HG03354 (cell line): ENCODE results near the gene TRIM31.
"Not testable (repeated sequence)": the region's sequence is repeated elsewhere in the genome, so short reads cannot be mapped to it uniquely, and the experiment has no call there.

Experiments used
- ATAC-seq: cut with Tn5 transposase; IDR thresholded peaks from one replicate; pipeline ENCODE4 v1.9.1; 2021; ENCODE audit warnings: mild to moderate bottlenecking; ENCODE audit not compliant: unreplicated experiment, poor library complexity, severe bottlenecking

Gene TRIM31

DNA sequence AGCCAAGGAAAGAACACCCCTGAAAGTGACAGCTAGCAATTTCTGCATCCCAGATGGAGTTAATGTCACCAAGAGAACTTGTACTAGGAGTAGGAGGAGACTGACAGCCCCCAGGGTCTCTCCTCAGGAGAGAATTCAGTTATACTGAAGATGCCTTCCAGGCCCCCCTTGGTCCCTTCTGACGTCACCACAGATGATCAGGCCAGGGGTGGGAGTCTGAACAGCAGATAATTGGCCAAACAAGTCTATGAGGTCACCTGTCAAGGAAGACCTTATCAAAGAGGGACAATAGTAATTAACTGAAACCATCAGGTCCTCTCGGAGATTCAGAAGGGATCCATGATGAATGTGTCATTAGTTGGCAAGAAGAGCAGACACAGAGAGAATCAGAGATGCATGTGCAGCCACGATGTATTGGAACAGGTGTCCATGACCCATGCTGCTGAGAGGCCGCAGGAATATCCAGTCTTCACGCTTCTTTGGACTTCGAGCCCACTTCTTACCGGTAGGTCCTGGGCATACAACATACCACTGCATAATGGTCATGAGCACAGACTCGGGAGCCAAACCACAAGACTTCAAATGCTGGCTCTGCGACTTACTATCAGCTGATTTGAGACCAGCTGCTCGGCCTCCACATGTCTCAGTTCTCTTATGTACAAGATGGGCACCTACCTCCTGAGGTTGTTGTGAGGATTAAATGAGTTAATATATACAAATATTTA lies 37.9 kb upstream of the TRIM31 start:
- ATAC-seq, result no peak

DNA sequence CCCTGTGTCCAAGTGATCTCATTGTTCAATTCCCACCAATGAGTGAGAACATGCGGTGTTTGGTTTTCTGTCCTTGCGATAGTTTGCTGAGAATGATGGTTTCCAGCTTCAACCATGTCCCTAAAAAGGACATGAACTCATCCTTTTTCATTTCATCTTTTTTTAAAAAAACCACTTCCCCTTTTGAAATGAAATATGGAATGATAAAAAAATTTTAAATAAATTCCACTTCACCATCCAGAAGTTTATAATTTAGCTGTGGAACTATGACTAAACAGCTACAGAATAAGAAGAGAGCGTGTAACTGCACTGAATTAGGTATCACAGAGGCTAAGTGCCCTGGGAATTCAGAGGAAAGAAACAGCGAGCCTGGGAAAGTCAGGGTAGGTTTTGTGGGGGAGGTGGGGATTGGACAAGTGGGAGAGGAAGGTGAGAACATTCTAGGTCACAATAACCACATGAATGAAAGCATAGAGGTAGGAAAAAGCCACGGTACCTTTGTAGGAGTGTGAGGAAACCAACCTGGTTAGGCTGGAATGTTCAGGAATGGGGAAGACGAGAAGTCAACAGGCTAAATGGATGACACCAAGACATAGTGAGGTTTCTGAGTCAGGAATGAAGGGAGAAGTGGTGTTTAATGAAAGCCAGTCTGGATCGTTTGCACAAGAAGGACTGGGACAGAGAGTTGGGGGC lies 37.1 kb upstream of the TRIM31 start:
- ATAC-seq, result no peak

DNA sequence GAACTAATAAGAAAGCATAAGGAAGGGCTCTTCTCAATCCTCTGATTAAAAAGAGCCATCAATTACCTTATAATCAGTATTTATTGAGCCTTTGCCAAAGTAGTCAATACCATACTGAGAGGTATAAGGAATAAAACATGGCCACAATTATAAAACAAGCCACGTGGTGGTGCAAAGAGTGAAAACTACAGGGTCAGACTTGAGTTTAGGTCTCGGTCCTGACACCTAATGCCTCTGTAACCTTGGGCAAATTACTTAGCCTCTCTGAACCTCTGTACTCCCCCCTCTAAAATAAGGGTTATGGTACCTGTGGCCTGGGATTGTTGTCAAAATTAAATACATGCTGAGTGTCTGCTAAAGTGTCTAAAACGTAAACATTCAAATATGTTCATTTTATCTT lies 36.3 kb upstream of the TRIM31 start:
- ATAC-seq, result no peak

- no peak for ATAC-seq
Measured at GRCh38 chr6:30147096-30147495, 34.2 kb upstream of the TRIM31 start.

- no peak for ATAC-seq
Measured at GRCh38 chr6:30145818-30146217, 32.9 kb upstream of the TRIM31 start.

DNA sequence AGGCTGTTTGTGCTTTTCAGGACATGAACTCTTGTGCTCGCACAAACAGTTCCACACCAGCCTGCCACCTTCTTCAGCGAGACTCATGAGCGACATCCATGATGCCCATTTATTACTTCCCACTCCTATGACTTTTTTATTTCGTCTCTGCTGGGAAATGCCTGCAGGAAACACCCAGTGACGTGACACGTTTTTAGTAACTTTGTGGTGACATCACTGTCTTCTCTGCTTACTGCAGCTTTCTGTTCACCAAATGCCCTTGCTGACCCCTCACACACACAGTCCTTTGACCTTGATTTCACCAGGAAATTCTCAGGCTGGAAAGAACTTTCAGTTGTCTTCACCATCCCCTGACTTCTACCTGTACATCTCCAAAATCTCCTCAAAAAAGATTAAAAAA lies 31.9 kb upstream of the TRIM31 start:
- ATAC-seq, result no peak

GRCh38 chr6:30143780-30144179 lies 30.9 kb upstream of the TRIM31 start:
- ATAC-seq, result no peak

- ATAC-seq, result no peak
Measured at GRCh38 chr6:30142665-30143064, 29.8 kb upstream of the TRIM31 start.

DNA sequence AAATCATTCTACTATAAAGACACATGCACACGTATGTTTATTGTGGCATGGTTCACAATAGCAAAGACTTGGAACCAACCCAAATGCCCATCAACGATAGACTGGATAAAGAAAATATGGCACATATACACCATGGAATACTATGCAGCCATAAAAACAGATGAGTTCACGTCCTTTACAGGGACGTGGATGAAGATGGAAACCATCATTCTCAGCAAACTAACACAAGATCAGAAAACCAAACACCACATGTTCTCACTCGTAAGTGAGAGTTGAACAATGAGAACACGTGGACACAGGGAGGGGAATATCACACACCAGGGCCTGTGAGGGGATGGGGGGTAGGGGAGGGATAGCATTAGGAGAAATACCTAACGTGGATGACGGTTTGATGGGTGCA lies 27.4 kb upstream of the TRIM31 start:
- not testable (repeated sequence) for ATAC-seq

DNA sequence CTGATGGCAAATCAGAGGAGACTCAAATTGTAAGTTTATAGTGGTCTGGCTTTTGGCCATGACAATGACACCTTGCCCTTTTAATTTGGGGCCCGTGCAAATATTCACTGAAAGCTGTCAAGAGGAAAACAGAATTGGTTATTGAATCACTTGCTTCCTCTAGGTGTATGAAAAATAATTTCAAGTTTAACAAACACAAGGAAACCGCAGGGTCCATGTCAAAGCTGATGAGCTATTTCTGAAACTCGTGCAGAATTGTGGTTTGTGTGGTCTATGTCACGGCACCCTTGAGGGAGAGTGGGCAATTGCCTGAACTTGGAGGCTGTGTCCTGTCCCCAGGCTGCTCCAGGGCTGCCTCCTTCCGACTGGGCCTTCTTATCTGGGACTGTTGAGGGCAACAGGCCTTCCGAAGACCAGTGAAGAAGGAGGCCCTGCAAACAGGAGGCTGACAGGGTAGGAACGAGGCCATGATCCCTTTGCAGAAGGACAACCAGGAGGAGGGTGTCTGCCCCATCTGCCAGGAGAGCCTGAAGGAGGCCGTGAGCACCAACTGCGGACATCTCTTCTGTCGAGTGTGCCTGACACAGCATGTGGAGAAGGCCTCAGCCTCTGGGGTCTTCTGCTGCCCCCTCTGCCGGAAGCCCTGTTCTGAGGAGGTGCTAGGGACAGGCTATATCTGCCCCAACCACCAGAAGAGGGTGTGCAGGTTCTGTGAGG lies 23.8 kb upstream of the TRIM31 start:
- ATAC-seq, result no peak

DNA sequence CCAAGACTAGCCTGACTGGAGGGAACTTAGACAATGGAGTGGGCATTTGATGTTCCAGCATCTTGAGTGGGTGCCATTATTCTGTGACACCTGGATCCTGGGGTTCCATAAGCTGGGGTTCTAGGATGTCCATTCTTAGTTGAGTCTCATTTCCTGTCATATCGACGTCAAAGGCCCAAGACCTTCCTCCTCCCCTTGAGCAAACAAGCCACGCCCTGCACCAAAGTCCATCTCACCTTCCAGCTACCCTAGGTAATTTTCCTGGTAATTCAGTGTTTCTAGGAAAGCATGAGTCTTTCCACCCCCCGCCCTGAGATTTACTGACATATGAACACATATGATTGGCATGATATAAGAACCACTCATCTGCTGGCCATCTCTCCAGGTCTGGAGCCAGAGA lies 22.9 kb upstream of the TRIM31 start, which contains the start of gene TRIM40:
Gene TRIM40 (plus strand): TSS at position 384 of the 400 bp plus-strand sequence. CDS start 897 bp downstream, outside the sequence.
- ATAC-seq, result no peak

DNA sequence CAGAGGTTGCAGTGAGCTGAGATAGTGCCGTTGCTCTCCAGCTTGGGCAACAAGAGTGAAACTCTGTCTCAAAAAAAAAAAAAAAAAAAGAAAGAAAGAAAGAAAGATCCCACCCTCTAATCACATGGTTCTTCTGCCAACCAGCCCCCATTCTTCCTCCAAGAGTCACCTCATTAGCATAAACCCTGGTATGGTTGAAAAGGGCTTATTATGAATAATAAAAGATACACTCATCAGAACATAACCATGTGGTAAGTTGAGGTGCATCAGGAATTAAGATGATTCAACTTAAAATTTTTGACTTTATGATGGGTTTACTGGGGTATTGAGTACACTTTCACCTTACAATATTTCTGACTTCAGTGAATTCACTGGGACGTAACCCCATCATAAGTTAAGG lies 22.3 kb upstream of the TRIM31 start:
- no peak for ATAC-seq

- no peak for ATAC-seq
Measured at GRCh38 chr6:30131947-30132497, 19.1 kb upstream of the TRIM31 start.

DNA sequence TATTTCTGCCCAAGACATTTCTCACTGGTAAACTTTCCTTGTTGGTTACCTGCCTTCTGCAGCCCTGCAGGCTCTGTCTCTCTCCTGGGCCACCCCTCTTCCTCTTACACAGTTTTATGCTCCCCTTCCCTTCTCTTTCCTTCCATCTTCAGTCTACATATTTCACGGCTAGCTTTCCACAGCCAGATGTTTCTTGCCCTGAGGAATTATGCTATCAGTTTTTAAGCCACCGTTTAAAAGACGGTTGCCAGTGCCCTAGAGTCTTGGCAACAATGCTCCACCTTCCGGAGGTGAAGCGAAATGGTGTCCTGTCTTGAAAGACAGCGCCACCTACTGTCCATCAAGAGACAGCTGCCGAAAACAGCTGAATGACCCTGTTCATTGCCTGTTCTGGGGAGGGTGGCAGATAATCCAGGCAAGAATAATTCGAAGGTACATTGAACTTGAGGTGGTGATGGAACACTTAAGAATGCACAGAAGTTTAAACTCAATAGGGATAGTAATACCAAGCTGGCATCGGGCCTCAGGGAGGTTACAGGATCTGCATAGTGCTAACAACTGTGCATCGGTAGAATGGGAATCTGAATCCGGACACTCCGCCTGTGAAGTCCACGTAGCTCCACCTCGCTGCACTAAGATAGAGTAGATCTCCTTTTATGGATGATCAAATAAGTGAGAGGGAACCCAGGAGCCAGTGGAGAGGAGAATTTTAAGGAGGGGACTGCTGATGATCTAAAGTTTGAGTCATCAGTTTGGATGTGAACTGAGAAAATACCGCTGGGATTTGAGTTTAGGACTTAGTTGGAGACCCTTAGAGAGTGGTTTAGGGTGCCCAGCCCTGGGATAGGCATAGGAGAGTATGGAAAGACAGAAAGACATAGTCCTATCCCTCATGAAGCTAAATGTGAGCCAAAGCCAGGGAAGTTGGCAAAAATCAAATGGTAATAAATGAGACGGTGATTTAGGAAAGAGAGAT lies 18.3 kb upstream of the TRIM31 start:
- peak; percentile 78 for ATAC-seq

DNA sequence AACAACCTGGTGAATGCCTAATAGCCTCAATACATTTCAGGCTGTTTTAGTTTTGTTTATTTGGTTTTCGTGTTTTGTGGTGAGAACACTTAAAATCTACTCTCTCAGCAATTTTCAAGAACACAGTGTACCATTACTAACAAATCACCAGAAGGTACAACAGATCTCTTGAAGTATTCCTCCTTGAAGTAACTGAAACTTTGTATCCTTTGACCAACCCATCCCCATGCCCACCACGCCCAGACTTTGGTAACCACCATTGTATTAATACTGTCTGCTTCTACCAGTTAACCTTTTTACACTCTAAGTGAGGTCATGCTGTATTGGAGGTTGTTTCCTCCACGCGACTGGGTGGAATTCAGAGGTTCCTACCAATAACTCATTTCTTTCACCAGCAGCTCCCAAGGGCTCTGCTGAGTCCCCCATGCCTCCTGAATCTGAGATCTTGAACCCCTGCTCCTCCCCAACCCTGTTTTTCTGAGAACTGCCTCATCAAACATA lies 17.3 kb upstream of the TRIM31 start:
- ATAC-seq, result no peak

DNA sequence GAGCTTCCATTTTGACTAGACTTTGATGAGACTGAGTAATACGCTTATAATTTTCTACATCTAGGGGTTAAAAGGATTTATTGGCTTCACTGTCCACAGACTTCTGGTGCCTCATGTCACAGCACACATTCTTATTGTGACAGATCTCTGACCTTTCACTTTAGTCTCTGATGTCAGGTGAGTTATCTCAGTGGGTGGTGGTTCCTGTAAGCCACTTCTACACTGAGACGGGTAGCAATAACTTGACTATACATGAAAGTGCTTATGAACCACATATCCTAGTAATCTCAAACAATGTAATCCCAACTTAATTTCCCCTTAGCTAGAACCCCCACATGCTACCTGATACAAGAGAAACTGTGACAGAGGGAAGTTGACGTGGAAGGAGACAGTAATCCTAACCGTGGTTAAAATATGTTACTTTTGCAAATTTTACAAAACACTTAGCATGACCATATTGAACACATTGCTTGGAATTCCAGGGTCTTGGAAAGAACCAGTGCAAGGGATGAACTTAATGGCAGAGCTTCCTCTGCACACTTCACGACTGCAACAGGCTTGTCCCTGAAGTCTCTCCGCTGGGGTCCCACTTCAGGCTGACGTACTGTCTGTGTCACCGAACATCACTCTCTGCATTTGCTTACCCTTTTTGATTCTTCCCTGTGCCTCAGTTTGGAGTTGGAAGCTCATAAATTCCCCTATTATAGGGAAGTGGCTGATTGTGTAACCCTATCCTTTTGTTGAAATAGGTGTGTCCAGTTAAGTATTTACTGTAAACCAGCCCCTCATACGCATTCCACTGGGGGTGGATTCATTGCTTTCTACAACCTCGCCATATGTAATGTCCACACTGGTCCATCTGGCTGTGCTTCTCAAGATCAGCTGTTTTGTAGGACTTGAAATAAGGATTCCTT lies 16.6 kb upstream of the TRIM31 start:
- no peak for ATAC-seq

DNA sequence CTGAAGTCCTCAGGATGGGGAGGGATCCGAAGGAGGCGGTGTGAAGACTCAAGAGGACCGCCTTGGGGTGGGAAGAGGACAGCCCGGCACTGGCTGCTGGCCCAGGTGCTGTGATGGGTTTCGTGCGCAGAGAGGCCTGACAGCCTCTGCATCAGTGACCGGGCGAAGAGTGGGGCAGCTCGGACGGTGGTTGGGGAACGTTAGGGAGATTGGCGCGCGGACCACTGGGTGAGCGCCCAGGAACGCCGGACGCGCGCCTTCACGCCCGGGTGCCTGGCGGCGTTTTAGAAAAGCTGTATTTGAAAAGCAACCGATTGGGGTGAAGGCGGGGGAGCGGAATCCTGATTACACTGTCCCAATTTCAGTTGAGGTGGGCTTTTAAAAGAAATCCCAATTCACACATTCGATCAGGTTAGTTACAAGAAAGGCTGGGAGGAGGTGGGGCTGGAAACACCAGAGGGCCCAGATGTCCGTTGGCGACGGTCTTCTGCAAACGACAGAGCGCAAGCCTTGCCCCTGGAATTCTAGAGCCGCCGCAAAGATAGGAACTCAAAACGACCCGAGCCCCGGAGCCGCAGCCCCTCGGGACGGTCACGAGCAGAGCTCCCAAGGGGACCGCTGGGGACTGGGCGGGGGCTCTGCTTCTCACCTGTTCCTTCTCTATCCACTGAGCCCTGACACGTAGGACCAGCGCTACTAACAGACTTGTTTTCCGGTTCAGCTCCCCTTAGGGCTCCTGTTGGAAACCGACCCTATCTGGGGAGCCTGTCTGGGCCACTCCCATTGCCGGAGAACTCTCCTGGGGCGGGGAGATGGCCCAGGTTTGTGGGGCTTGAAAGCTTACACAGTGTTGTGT lies 14.6 kb upstream of the TRIM31 start:
- ATAC-seq, result no peak
